Ramos (cell line): ENCODE measurements around the gene EMC8.

Experiments
- in situ Hi-C: fragments of 300-500 bp; cut with MboI; formaldehyde crosslinking; loops from one replicate; pipeline ENCODE4 v1.14.3; 2022; ENCODE audit warnings: low sequenced_read_pairs; ENCODE audit not compliant: unreplicated experiment

The EMC8 gene

DNA sequence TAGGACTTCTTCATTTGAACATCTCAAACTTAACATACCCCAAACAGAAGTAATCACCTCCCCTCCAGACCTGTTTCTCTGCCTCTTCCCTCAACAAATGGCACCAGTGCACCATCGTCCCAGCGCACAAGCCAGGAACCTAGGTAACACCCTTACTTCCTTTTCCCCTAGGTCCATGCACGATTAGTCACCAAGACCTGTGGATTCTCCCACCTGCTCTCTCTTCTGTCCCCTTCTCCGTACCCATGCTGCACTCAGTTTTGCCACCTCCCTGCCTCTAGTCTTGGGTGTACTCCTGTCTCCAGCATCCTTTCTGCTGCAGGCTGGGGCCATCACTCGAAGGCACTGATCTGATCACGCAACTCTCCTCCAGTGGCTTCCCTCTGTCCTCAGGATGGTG is 3.2 kb downstream of the EMC8 start:
- in situ Hi-C loops = no loop called here

DNA sequence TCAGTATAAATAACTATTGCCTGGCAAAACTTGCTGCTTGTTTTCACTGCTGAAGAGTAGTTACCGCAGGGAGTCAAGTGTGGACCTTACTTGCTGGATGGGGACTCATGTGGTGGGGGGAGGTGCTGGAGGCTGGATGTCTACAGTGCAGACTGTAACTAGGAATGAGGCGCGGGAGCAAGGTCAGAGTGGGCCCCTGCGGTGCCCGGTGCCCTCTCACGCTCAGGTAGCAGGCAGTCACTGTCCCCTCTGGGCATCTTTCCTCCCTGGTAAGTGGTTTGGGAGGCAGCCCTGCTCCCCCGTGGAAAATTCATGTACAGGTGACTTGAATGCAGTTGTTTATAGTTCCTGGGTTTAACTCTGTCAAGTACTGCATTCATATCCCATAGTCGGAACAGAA is 4.6 kb downstream of the EMC8 start:
- in situ Hi-C loops = no loop called here

DNA sequence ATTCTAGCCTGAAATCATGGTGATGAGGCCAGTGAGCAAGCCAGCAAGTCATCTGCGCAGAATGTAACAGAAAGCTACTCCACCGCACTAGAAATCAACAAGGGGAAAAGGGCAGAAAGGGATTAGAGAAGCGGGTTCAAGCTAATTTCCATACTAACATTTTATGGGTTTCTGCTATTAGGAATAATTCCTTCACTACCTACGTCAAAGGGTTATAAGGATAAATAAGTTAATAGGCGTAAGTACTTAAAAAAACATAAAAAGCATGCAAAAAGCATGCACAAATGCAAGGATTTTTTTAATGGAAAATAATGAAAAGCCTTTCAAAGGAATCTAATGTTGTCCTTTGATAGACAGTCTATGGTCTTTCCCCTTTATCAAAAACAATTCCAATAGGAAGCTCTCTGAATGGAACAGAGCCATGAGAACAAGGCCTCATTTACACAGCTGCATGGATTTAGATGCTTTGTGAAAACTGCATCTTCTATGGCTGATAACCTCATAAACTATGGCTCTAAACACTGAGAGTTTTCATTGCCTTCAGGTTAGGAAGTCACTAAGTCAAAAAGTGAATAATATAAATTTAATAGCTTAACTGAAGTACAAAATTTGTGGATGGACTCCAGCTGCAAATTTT is 5.6 kb downstream of the EMC8 start:
- in situ Hi-C loops = no loop called here

DNA sequence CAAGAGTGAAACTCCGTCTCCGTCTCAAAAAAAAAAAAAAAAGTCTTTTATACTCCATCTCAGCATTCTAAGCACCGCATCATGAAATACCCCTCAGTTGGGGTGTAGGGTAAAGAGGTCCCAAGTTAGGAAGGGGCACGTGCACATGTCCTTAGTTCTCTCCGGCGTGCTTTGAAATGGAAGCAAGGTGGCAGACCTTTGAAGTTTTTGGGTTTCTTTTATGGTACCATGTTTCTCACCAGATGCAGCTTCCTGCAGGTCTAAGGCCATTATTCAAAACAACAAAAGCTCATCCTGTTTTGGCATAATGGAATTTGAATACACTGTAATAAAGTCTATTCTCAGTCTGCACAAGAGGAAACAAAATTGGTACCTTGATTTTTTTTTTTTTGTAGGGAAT is 9.6 kb downstream of the EMC8 start:
- in situ Hi-C loops = no loop called here

DNA sequence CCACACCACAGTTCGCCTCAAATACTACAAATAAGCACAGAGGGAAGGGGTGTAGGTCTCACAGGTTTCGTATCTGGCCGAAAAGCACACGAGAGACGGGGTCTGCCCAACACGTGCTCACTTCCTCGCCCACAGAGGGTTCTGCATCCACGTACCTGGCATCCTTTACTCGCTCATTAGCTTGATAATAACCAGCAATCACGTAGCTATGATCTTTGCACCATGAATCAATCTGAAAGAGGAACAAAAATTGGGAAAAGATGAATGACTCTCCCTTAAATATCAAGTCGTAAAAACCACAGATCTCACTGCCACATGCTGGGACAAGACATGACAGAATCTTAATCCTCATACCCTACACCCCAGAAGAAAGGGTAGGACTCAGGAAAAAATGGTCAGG is 10.5 kb downstream of the EMC8 start:
- in situ Hi-C loops = no loop called here

DNA sequence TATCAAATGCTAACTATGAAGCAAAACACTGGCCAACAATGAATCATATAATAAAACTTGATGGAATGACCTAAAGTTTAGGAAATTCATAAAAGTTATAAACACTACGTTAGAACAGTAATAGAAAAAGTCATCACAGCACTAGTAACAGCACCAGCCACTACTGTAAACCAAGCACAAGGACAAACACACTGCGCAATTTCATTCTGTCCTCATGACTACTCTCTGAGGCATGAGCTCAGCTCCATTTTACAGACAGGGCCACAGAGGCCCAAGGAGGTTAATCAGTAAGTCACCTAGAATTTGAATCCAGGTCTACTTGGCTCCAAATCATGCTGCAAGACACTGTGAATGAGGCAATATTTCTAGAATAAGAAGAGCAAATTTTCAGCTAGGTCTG is 13.4 kb downstream of the EMC8 start:
- in situ Hi-C loops = no loop called here

DNA sequence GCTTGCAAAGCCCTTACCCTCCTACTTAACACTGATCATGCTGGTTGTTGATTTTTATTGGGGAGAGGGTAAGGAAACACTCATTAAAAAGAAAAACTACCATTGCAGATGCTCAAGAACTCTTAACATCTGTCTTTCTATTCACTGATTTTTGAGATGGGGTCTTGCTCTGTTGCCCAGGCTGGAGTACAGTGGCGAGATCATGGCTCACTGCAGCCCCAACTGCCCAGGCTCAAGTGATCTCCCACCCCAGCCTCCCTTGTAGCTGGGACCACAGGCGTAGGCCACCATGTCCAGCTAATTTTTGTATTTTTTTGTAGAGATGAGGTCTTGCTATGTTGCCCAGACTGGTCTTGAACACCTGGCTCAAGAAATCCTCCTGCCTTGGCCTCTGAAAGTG is 14.5 kb downstream of the EMC8 start:
- in situ Hi-C loops = no loop called here

DNA sequence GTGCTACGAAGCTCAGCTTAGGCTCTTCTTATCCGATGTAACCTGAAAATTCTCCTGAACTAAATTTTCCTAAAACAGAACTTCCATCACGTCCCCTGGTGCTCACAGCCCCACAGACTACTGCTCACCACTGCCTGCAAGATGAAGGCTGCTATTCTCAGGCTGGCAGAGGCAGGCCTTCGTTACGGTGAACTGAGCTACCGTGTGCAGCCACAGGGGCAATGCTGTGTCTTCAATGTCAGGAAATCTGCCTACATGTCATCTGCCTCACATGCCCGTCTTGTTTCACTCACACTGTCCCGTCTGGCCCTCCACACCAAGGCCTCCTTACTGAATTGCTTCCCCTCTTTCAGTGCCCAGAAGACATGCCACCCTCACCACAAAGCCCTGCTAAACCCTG is 15.9 kb downstream of the EMC8 start:
- in situ Hi-C loops = no loop called here

DNA sequence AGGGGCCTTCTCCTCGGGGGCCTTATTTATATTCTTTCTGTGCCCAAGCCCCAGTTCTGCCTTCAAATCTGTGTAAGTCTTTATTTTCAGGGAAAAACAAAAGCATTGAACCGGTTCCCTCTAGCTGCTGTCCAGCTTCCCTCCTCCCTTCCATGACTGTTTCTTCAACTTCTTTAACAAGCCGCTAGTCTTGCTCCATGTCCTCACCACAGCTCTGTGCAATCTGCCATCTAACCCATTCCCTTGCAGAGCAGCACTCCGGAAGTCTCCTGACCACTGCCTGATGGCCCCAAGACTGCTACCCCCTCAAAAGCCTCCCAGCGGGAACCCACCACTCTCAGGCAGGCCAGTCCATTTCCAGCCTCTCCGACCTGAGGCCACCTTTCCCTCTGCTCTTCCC is 16.9 kb downstream of the EMC8 start:
- in situ Hi-C loops = no loop called here

DNA sequence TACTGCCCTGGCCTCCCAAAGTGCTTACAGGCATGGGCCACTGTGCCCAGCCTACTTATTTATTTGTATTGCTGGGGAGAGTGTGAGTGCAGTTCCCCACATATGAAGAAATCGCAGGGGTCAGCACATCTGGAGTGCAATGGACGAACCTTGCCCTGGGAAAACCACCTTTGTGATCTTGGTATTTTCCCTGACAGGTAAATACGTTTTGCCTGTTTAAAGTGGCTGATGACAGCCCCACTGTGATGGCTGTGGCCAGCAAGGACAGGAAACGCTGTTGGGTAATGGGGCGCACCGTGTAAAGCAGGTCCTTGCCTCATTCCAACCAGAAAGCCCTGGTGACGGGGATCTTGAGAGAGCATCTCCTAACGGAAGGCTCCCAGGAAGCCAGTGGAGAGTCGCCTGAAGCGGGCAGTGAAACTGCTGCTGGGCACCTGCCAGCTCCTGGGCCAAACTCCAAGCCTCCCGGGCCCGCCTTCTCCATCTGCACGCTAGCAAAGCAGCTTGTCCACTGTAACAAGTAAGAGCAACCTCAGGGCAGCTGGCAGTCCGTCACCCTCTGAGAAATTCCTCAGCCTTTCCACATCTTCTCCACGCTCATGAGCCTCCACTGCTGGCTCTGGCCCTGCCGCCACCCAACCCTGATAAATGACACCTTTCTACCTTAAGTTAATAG is 17.5 kb downstream of the EMC8 start:
- in situ Hi-C loops = no loop called here

DNA sequence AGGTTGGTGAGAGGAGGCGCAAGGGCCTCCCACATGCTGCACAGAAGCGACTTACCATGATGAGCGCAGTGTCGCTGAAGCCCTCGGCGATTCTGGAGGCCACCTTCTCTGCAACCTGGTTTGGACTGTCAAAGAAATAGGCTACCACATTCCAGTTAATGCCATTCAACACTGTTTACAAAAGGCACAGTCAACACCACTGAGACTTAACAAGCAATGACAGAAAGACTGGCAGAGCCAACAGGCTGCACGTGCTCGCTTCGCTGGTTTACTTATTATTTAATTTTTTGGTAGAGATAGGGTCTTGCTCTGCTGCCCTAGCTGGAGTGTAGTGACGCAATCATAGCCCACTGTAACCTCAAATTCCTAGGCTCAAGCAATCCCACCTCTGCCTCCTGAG is 18.2 kb downstream of the EMC8 start:
- in situ Hi-C loops = no loop called here

DNA sequence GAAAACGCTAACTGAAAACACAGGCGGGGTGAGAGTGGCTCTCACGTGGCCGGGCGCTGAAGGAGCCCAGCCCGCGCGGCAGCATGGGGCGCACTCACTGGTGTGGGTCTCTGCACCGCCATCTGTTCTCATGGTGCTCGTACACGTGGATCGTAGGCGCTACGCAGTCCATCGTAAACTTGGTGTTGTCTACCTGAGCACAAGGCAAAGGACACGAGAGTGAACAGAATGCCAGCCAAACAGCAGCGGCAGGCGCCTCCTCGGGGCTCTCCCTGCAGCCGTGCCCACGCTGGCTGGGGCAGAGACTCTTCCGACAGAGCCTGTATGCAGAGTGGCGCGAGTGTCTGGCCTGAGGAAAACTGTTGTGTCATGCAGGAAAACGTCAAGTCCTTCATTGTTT is 19.1 kb downstream of the EMC8 start:
- in situ Hi-C loops = no loop called here

DNA sequence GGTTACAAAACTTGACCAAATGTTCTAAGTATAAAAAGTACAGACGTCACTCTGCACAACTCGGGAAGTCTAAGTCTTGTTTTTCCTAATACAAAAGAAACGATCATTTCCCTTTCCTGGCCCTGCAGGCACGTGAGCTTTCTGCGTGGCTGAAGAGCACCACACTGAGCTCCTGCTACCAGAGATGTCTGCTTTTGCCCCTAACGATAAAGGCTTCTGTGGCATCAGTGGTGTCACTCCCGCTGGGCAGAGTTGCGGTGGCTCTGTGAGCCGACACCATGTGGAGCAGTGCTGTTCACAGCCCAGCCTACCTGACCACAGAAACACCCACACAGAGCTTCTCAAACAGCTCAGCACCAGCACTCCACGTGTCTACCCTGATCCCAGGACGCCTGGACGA is 20.5 kb downstream of the EMC8 start:
- in situ Hi-C loops = no loop called here

DNA sequence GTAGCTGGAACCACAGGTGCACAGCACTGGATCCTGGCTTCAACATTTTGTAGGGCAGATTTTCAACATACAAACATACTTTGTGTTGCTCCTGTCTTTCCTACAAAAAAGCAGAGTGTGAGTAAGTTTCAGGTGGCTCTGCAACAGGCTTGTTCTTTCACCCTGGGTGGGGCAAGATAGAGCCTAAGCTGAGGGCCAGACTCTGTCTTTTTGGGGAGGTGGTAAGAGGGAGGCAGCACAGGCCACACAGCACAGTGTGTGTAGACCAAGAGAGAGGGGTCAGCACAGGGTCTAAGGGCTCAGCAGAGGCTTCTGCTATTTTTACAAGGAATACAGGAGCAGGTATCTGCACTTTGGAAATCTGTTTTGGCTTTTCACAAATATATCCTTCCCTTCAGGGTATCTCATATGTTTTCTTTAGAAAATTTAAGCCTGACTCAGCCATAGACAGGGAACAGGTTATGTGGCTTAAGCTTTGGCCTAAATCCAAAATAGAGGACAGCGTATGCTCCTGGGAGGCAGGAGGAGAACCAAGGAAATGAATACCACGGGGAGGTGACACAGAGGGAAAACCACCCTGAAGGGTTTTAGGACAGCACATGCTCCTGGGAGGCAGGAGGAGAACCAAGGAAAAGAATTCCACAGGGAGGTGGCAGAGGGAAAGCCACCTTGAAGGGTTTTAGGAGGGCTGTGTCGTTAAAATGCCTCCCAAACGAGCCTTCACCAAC is 21.6 kb downstream of the EMC8 start:
- in situ Hi-C loops = no loop called here

DNA sequence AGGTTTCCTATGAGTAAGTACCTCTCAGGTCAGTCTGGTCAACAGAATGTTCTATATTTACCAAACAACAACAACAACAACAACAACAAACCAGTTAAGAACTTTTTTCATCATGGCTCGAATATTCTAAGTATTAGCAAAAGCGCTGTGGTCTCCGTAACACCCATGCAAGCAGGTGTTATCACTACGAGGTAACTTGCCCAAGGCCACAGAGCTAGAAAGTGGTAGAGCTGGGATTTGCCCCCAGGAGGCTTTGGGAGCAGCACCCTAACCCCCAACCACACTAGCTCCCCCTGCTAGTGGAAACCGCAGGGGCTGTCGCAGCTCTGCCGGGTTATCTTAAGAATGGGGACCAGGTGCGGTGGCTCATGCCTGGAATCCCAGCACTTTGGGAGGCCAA is 24.5 kb downstream of the EMC8 start:
- in situ Hi-C loops = no loop called here

DNA sequence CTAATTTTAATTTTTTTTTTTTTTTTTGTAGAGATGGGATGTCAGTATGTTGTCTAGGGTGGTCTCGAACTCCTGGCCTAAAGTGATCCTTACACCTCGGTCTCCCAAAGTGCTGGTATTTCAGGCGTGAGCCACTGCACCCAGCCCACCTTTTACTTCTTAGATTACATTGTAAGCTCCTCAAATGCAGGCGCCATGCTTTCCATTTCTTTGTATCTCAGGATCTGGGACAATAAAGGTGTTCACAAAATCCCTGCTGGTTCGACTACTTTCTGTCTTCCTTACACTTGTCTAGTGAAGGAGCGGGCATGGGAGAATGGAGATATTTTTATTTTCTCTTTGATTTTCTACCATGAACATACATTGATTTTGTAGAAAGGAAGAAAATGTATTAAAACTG is 25.2 kb downstream of the EMC8 start:
- in situ Hi-C loops = no loop called here

DNA sequence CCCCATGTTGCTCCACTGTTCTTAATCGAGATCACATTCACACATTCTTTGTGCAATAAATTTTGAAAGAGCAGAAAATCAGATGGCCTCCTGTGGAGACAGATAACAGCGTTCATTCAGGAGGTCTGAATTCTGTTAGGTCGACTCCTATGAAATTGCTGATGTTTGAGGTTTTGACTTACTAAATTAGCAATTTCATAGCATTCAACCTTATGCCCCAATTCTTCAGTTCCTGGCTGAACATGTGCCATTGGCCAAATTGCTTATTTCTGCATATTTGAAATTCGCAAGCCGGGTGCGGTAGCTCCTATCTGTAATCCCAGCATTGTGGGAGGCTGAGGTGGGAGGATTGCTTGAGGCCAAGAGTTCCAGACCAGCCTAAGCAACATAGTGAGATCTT is 26.3 kb downstream of the EMC8 start:
- in situ Hi-C loops = no loop called here

DNA sequence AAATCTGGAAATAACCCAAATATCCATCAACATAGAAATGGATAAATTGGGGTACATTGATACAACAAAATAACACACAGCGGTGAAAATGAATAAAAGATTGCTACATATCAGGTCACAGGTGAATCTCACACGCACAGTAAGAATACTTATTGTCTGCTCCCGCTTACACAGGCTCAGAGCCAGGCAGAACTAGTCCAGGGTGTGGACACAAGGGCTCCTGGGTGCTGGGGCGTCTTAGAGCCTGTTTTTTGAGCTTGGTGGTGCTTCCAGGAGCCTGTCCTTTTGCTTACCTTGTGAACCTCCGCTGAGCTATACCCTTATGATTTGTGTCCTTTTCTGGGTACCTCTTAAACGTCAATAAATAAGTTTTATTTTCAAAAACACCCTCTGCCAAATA is 28.6 kb downstream of the EMC8 start:
- in situ Hi-C loops = no loop called here

DNA sequence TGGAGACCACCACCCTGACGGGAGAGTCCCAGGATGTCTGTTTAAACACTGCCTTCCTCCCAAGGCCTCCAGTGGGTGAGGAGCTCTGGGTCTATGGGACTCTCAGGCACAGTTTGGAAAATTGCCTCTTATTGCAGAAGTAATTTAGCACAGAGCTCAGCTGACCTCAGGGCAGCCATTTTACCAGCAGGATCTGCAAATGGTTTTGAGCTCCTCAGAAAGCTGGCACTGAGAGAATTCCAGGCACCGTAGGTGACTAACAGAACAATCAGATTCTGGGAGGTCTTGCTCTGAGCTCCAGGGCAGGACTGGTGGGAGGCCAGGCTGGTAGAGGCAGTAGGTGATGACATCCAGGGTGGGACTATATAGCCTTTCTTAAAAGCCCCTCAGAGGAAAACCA is 31.1 kb downstream of the EMC8 start:
- in situ Hi-C loops = no loop called here

DNA sequence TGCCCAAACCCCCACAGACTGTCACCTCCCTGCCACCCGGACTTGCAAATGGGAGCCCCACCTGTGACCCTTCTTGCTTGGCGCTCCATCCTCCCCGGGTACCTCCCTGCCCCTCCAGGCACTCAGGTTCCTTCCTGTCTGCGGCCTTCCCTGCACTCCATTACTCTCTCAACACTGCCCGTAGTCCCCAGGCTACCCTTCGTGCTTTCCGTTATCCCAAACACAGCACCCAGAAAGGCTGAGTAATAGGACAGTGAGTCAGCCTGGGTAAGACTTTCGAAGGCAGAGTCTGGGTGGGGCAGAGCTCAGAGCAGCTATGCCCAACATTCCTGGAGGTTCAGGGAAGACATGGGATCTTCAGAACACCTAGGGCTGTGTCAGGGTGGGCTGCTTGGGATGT is 31.8 kb downstream of the EMC8 start:
- in situ Hi-C loops = no loop called here

DNA sequence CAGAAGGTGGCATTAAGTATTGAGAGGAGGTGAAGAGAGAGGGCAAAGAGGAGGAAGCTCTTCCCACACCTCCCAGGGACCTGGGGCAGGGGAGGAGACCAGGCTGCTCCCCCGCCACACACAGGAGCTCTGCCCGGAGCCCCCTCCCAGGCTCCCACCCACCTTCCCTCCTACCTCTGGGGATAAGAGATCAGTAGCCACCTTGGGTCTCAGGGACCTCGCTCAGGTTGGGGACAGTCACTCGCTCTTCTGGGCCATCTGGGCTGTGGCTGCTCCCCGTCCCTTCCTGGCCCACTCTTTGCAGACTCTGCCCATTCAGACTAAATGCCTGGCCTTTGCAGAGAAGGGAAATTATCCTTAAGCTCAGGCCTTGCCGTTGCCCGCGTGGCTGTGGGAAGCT is 33.6 kb downstream of the EMC8 start:
- in situ Hi-C loops = no loop called here

DNA sequence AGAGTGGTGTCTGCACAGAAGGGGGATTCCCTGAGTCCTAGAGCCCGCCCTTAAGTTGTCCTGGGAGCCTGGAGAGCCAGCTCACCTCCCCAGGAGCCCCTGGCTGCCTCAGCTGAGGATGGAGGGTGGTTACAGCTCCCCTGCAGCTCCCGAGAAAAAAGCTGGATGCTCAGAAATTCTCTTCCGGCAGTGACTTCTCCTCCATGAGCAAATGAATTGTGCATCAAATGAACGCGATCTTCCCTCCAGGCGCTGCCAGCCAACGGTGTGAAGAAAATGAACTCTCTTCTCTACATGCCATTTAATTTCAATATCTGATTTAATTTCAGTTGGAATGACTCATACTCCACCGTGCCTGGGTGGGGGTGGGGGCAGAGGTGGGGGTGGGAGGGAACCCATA is 34.1 kb downstream of the EMC8 start:
- in situ Hi-C loops = no loop called here
